Neuron (in vitro differentiated cells): ENCODE results near the gene MTCL1.

Experiments
- H2AFZ ChIP-seq: one replicate; pipeline ENCODE4 v1.6.1; 2013; ENCODE audit warnings: low read depth, mild to moderate bottlenecking, inconsistent platforms, low read length, moderate library complexity
- H3K27me3 ChIP-seq: one replicate; pipeline ENCODE4 v1.6.1; 2013; ENCODE audit warnings: low read length; ENCODE audit not compliant: insufficient read depth
- H3K36me3 ChIP-seq: one replicate; pipeline ENCODE4 v1.6.1; 2013; ENCODE audit warnings: low read length; ENCODE audit not compliant: insufficient read depth
- H3K4me1 ChIP-seq: one replicate; pipeline ENCODE4 v1.6.1; 2013; ENCODE audit warnings: low read length; ENCODE audit not compliant: insufficient read depth
- H3K4me3 ChIP-seq: 2 replicates; pipeline ENCODE4 v1.5.1; 2013; ENCODE audit warnings: mild to moderate bottlenecking, low read length, moderate library complexity
- H3K9me3 ChIP-seq: one replicate; pipeline ENCODE4 v1.6.1; 2013; ENCODE audit warnings: low read length

MTCL1 gene

DNA sequence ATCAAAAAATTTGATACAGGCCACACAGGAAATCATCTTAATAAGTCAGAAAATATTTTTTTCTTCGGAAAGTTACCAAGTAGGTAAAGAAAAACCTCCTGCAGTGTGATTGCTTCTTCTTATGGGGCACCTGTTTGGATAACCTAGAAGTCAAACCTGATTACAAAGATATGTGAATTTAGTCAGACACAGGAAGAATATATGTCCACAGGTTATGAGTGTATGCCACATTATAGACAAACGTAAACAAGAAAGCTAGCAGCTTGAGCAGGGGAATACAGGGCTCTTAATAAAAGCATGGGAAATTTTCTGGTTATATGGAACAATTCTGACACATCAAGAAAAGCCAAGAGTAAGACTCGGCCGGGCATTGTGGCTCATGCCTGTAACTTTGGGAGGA is 35.8 kb upstream of the MTCL1 start:
- Histone ChIP-seq H3K9me3 (no peaks in the 10 kb centered on the region), H3K36me3 (no peaks in the 10 kb centered on the region), H2AFZ (no peak overlapping the region), H3K4me1 (no peaks in the 10 kb centered on the region), H3K27me3 (no peaks in the 10 kb centered on the region), H3K4me3 (no peak overlapping the region)

DNA sequence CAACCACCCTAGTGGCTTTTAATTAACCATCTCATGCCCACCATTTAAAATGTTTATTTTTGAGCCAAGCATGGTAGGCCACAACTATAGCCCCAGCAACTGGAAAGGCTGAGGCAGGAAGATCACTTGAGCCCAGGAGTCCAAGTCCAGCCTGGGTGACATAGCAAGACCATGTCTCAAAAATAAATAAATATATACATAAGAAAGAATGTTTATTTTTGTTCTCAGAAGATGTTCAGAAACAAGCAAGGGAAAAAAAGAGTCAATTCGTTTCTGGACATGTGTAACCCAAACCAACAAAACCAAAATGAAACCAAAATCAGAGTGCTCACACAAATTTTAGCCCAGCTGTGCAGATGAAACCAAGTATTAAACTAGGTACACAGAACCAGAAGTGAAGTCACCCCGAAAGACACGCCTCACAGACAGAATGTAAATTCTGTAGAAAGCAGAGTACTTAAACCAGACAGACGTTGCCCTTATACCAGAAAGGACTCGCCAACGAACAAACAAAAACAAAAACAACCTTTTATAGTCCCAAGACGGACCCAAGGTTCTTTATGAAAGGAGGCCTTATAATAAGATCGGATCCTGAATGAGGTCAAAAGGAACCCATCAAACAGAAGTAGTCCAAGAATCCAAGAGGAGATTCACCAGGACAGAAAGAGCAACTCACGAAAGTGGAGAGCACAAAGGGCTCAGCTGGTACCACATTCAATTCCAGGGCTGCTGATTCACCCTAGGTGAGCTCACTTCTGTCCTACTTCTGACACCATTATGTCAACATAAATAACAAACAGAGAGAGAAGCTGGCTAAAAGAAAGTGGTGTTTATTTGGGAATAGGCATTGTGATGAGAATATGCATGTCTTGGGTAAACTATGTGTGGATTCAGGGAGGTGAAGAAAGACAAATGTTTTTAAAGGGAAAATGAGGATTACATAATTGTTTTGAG is 31.8 kb upstream of the MTCL1 start:
- Histone ChIP-seq H3K4me3 (no peak overlapping the region), H3K4me1 (no peaks in the 10 kb centered on the region)

DNA sequence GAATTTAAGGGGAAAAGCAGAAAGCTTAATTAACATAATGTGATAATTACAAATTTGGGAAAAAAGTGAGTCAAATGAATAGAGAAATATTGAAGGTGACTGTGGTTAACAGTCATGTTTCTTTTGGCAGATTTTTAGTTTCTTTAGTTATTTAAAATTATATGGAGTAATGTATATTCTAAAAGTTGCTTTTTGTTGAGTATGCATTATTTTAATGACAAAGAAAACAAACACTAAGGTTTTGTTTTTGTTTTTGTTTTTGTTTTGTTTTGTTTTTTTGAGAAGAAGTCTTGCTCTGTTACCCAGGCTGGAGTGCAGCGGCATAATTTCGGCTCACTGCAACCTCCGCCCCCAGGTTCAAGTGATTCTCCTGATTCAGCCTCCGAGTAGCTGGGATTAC is 30.3 kb upstream of the MTCL1 start:
- no peak overlapping the region for H2AFZ ChIP-seq
- H3K27me3 ChIP-seq = no peaks in the 10 kb centered on the region
- H3K36me3 ChIP-seq = no peaks in the 10 kb centered on the region
- H3K9me3 ChIP-seq = no peaks in the 10 kb centered on the region
- no peak overlapping the region for H3K4me3 ChIP-seq
- no peaks in the 10 kb centered on the region for H3K4me1 ChIP-seq

More for the DNA sequence above, 31.8 kb upstream of the MTCL1 start:
- H2AFZ ChIP-seq = no peak overlapping the region
- no peaks in the 10 kb centered on the region for H3K27me3 ChIP-seq
- H3K36me3 ChIP-seq = no peaks in the 10 kb centered on the region
- no peaks in the 10 kb centered on the region for H3K9me3 ChIP-seq

DNA sequence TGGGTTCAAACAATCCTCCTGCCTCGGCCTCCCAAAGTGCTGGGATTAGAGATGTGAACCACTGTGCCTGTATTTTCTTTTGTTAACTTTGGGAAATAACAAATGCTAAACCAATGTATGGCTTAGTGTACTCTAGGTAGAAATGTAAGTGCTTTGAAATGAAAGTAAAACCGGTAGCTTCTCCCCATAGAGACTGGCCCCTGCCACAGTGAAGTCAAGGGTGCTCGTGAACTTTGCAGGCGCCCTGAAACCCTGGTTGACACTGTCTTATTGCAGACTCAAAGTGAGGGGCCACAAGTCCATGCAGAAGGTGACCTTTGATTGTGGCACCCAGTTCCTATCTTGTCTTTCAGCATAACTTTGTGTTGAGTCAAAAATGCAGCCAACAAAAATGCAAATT is 24.2 kb upstream of the MTCL1 start:
- H3K27me3 ChIP-seq = no peaks in the 10 kb centered on the region
- H3K36me3 ChIP-seq = no peaks in the 10 kb centered on the region
- no peaks in the 10 kb centered on the region for H3K9me3 ChIP-seq
- H2AFZ ChIP-seq = no peak overlapping the region
- H3K4me1 ChIP-seq = peaks cover 11% of the 10 kb centered on the region
- no peak overlapping the region for H3K4me3 ChIP-seq

DNA sequence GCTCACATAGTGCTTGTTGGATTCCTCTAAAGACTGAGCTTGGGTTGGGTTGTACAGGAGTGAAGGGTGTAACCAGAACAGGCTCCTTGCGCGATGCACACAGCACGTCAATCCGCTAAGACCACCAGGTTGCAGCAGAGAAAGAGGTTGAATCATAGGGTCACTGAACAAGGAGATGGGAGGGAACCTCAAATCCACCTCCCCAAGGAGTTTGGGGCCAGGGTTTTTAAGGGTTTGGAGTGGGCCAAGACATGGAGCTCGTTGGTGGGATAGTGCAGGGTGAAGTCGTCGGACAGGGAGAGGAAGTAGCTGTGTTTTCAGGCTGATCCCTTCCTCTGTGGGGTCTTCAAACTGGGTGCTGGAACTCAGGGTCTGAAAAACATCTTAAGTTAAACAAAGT is 20.8 kb upstream of the MTCL1 start:
- Histone ChIP-seq H3K9me3 (no peaks in the 10 kb centered on the region), H3K4me3 (no peak overlapping the region), H3K36me3 (no peaks in the 10 kb centered on the region), H2AFZ (no peak overlapping the region), H3K27me3 (no peaks in the 10 kb centered on the region), H3K4me1 (peaks cover 32% of the 10 kb centered on the region)

DNA sequence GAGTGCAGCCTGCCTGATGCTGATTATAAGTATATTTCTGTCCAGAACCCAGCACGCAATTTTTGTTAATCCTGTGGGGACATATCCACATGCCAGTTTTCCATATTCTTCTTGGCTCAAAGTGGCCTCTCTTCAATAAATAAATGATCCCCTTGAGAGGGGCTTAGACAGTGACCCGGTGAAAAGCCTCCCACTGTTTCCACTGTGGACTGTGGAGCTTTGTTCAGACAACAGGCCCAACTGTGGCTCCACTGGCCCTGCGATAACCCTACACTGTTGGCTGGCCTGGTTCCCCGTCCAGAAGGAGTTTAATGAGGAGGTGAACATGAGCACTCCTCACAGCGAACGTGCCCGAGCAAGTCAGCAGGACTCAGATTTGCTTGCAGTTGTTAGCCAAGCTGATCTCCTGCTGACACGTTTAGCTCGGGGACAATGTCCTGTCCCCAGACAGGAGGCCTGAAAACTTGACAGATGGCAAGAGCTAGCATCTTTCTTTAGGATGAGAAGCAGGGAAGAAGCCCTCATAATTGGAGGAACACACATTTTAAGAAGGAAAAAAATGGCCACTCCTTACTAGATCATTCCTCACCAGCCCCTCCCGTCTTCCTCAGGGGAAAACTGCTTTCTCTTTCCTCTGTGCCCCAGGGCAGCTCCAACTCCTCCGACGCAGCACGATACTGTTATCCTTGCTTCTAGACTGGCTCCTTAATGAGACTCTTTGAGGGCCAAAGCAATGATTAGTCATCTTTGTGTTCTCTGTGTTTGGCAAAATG is 20.0 kb upstream of the MTCL1 start:
- Histone ChIP-seq H3K4me1 (peaks cover 37% of the 10 kb centered on the region), H3K27me3 (no peaks in the 10 kb centered on the region), H2AFZ (peak overlapping the region; percentile 49), H3K9me3 (no peaks in the 10 kb centered on the region), H3K36me3 (no peaks in the 10 kb centered on the region), H3K4me3 (no peak overlapping the region)

DNA sequence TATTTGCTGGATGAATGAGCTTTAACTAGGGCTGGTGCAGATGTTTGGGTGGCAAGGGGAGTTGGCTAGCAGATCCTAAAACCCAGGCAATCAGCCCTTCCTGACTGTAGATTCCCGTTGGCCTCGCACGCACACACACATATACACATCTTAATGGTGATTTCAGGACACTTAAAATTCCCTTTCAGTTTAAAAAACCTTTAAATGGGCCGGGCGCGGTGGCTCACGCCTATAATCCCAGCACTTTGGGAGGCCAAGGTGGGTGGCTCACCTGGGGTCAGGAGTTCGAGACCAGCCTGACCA is 19.5 kb upstream of the MTCL1 start:
- H3K36me3 ChIP-seq = no peaks in the 10 kb centered on the region
- H3K27me3 ChIP-seq = no peaks in the 10 kb centered on the region

DNA sequence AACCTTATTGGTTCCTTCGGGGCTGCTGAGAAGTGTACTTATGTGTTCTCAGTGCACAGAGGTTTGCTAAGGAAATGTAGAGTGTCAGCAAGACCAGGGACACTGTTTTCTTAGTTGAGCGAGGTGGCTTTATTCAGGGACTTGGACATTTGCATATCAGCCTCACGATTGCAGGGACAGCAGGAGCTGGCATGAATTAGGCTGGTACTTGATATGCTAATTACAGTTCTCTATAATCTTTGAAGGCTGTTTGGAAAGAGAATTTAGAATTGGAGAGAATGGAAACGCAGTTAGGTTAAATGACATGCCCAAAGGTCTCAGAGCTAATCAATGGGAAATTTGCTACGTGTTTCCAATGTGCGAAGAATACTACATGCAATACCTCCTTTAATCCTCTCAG is 18.7 kb upstream of the MTCL1 start:
- H3K4me1 ChIP-seq = peaks cover 37% of the 10 kb centered on the region
- H2AFZ ChIP-seq = no peak overlapping the region
- H3K9me3 ChIP-seq = no peaks in the 10 kb centered on the region
- no peaks in the 10 kb centered on the region for H3K36me3 ChIP-seq
- no peaks in the 10 kb centered on the region for H3K27me3 ChIP-seq
- H3K4me3 ChIP-seq = no peak overlapping the region

More for the DNA sequence above, 19.5 kb upstream of the MTCL1 start:
- no peaks in the 10 kb centered on the region for H3K9me3 ChIP-seq
- no peak overlapping the region for H2AFZ ChIP-seq
- no peak overlapping the region for H3K4me3 ChIP-seq
- peaks cover 37% of the 10 kb centered on the region for H3K4me1 ChIP-seq

DNA sequence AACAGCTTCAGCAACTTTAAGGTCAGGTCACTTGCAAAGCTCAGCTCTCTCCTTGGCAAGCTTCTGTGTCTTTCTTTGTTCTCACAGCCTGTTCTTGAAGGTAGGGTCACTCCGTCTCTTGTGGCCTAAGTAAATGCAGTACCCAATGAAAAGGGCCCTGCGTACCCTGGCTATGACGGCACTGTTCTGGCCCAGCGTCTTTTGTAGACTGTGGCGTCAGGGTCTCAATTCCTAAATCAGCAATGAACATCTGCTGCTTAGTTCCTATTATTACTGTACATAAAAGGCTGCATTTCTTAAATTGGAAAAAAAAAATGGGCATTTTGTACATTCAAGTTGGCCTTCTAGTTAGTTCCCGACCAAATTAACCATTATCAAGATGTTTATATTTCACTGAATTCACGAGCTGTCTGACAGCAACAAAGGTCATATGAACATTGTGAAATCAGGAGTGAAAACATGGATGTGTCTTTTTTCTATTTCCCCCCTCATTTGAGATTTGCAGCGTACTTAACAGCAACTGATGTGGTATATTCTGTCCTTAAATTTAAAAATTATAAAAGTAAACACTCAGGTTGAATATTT is 17.0 kb upstream of the MTCL1 start:
- H3K4me1 ChIP-seq = peaks cover 37% of the 10 kb centered on the region
- no peaks in the 10 kb centered on the region for H3K36me3 ChIP-seq
- no peak overlapping the region for H2AFZ ChIP-seq
- H3K27me3 ChIP-seq = no peaks in the 10 kb centered on the region
- no peak overlapping the region for H3K4me3 ChIP-seq
- H3K9me3 ChIP-seq = no peaks in the 10 kb centered on the region

DNA sequence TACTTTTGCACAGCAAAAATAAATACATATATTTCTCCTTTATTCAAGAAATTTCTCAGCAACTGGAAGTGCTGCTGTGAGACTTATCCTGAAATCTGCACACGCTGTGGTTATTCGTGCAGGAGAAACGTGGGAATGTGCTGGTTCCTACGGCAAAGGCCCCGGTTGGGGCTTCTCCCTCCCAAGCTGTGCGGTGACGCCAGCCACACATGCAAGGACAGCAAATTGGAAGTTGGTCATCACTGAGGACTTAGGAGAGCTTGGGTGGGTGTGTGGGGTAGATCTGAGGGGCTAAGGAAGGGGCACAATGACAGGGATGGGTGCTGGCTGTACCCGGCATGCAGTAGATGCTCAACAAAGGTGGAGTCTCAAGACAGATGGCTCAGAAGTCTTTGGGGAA is 16.5 kb upstream of the MTCL1 start:
- Histone ChIP-seq H3K36me3 (no peaks in the 10 kb centered on the region), H2AFZ (no peak overlapping the region)

DNA sequence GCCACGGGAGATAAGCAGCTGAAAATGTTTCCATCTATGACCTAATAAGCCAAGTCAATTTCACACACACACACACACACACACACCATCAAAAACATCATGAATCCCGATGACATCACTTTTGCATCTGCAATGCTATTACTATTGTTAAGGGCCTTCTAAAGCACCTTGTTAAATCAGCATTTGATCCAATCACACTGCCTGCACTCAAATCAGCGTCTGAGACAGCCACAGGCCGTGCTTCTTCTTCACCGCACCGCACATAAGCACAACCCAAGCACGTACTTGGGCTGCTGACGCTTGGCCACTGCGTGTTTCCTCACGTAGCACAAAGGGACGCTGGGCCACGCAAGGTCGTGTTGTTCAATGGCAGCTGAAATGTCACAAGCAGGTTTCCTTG is 15.8 kb upstream of the MTCL1 start:
- no peak overlapping the region for H2AFZ ChIP-seq
- no peaks in the 10 kb centered on the region for H3K27me3 ChIP-seq
- no peaks in the 10 kb centered on the region for H3K9me3 ChIP-seq
- no peaks in the 10 kb centered on the region for H3K36me3 ChIP-seq
- H3K4me3 ChIP-seq = no peak overlapping the region
- H3K4me1 ChIP-seq = peaks cover 37% of the 10 kb centered on the region

More for the DNA sequence above, 16.5 kb upstream of the MTCL1 start:
- Histone ChIP-seq H3K4me1 (peaks cover 37% of the 10 kb centered on the region), H3K4me3 (no peak overlapping the region), H3K9me3 (no peaks in the 10 kb centered on the region), H3K27me3 (no peaks in the 10 kb centered on the region)

DNA sequence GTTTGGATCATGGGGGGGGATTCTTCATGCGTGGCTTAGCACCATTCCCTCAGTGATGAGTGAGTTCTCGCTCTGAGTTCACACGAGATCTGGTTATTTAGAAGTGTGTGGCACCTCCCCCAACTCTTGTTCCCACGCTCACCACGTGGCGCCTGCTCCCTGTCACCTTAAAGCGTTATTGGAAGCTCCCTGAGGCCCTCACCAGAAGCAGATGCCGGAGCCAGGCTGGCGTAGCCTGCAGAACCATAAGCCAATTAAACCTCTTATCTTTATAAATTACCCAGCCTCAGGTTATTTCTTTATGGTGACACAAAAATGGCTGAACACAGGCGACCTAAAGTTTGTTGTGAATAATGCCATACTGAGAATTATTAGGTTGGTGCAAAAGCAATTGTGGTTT is 10.5 kb upstream of the MTCL1 start:
- H3K4me1 ChIP-seq = peaks cover 2% of the 10 kb centered on the region
- no peaks in the 10 kb centered on the region for H3K27me3 ChIP-seq
- H3K9me3 ChIP-seq = no peaks in the 10 kb centered on the region
- H3K36me3 ChIP-seq = no peaks in the 10 kb centered on the region
- no peak overlapping the region for H2AFZ ChIP-seq
- no peak overlapping the region for H3K4me3 ChIP-seq

DNA sequence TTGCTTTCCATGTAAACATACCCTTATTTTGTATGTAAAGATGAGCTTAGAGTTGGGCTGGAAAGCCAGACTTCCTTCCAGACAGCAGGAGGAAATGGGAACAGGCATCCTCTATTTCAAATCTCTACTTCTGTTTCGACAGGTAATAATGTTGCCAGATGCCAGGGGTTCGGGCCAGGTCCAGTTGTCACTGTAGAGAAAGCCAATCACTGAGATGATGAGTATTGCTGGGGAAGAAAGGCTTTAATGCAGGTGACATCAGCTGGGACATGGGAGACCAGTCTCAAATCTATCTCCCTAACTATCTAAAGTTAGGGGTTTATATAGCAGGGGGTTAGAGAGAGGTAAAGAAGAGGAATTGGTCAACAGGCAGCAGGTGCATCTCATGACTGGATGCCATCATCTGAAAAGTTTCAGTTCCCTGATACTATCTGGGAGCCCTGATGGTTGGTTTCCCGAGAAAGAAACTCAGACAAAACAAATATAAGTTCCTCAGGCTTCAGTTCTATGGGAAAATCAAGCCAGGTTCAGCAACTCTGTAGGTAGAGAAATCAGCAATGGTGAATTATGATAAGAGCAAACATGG is 9.3 kb upstream of the MTCL1 start:
- Histone ChIP-seq H3K4me3 (no peak overlapping the region), H3K4me1 (no peaks in the 10 kb centered on the region), H2AFZ (no peak overlapping the region), H3K36me3 (no peaks in the 10 kb centered on the region), H3K9me3 (no peaks in the 10 kb centered on the region), H3K27me3 (no peaks in the 10 kb centered on the region)
